Activated CD4-positive, alpha-beta T cell treated with anti-CD3 and anti-CD28 coated beads, Interleukin-2, amount 10 ng/mL, durations not matched to agents 24 days and 14 days (primary cell): ENCODE results near the gene USP46. TPM values are rescaled to one million over a fixed set of nuclear protein-coding genes. Genes with fewer than 3 reads are reported as not detected.

Experiments used
- DNase-seq: peaks from one replicate; pipeline ENCODE4 v3.0.0; 2022
- H3K27ac Mint-ChIP-seq: one replicate; pipeline ENCODE4 v1.8.0; 2022; ENCODE audit warnings: mild to moderate bottlenecking, mixed read lengths
- H3K27me3 Mint-ChIP-seq: one replicate; pipeline ENCODE4 v1.8.0; 2022; ENCODE audit warnings: mixed read lengths
- H3K36me3 Mint-ChIP-seq: one replicate; pipeline ENCODE4 v1.8.0; 2022; ENCODE audit warnings: low read depth, mild to moderate bottlenecking, mixed read lengths
- H3K4me1 Mint-ChIP-seq: one replicate; pipeline ENCODE4 v1.8.0; 2021; ENCODE audit warnings: mixed read lengths
- H3K4me3 Mint-ChIP-seq: one replicate; pipeline ENCODE4 v1.8.0; 2022; ENCODE audit warnings: mild to moderate bottlenecking, moderate library complexity, mixed read lengths
- H3K9me3 Mint-ChIP-seq: one replicate; pipeline ENCODE4 v1.8.0; 2021; ENCODE audit warnings: mixed read lengths
- intact Hi-C: fragments of 100-400 bp; cut with micrococcal nuclease; formaldehyde crosslinking; loops from one replicate; pipeline ENCODE4 v1.15.1; 2023
- total RNA-seq: library from RNA; stranded (reverse); gene quantifications from 2 replicates; pipeline ENCODE4 v1.2.3, GENCODE V29; 2022

The USP46 gene
- total RNA-seq, 1 donor from 2014 or later = 8.4 TPM

DNA sequence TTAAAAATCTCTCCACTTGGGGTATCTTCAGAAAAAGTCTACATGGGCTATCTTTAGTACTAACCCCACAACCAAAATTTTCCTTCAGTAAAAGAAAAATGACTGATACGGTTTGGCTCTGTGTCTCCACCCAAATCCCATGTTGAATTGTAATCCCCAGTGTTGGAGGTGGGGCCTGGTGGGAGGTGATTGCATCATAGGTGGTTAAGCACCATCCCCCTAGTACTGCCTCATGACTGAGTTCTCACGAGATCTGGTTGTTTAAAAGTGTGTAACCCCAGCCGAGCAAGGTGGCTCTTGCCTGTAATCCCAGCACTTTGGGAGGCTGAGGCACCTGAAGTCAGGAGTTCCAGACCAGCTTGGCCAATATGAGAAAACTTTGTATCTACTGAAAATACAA is 66.8 kb downstream of the USP46 start:
- Mint-ChIP-seq H3K36me3 (peaks cover 11% of the 10 kb centered on the region), H3K4me1 (peaks cover 18% of the 10 kb centered on the region), H3K27me3 (peaks cover 2% of the 10 kb centered on the region), H3K4me3 (no peak overlapping the region), H3K27ac (no peak overlapping the region), H3K9me3 (no peaks in the 10 kb centered on the region)
- intact Hi-C loops = no loop called here
- DNase-seq = no peak

GRCh38 chr4:52588771-52589591 is 70.1 kb downstream of the USP46 start:
- intact Hi-C loops = loop anchor here (5.0 kb wide), 1 partner anchor 68 kb away; the partner anchor contains the start of gene USP46
- Mint-ChIP-seq H3K4me1 (peaks cover 18% of the 10 kb centered on the region), H3K36me3 (peaks cover 4% of the 10 kb centered on the region), H3K27me3 (peaks cover 6% of the 10 kb centered on the region), H3K9me3 (no peaks in the 10 kb centered on the region), H3K27ac (peak overlapping the region; percentile 2), H3K4me3 (no peak overlapping the region)
- peak; percentile 66 for DNase-seq

DNA sequence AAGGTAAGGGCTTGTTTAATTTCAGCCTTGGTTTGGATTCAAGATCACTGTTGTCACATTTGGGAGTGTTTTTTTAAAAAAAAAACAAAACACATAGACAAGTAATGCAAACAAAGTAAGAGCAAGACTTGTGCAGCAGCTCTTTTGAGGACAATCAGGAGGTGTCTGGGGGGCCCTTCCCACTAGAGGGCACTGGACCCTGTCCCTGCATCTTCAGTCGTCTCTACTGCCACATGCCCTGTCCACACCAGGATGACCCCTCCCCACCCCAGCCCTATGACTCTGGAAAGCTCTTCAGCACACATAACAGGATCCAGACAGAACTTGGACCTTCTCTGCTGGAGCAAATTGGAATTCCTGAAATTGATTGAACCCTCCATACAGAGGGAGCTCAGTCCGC is 71.0 kb downstream of the USP46 start:
- peaks cover 18% of the 10 kb centered on the region for H3K4me1 Mint-ChIP-seq
- H3K9me3 Mint-ChIP-seq = no peaks in the 10 kb centered on the region
- peak; percentile 59 for DNase-seq
- peaks cover 6% of the 10 kb centered on the region for H3K27me3 Mint-ChIP-seq
- peaks cover 4% of the 10 kb centered on the region for H3K36me3 Mint-ChIP-seq
- intact Hi-C loops = loop anchor here (5.0 kb wide), 1 partner anchor 69 kb away; the partner anchor contains the start of gene USP46
- H3K4me3 Mint-ChIP-seq = no peak overlapping the region
- H3K27ac Mint-ChIP-seq = no peak overlapping the region

GRCh38 chr4:52586069-52586468 is 73.0 kb downstream of the USP46 start:
- intact Hi-C loops = loop anchor here (5.0 kb wide), 1 partner anchor 71 kb away; the partner anchor contains the start of gene USP46
- Mint-ChIP-seq H3K27me3 (peaks cover 6% of the 10 kb centered on the region), H3K4me3 (no peak overlapping the region), H3K36me3 (no peaks in the 10 kb centered on the region), H3K27ac (no peak overlapping the region), H3K4me1 (peaks cover 18% of the 10 kb centered on the region), H3K9me3 (no peaks in the 10 kb centered on the region)
- no peak for DNase-seq

GRCh38 chr4:52585379-52585778 is 73.7 kb downstream of the USP46 start:
- no peak for DNase-seq
- no peaks in the 10 kb centered on the region for H3K9me3 Mint-ChIP-seq
- peaks cover 6% of the 10 kb centered on the region for H3K27me3 Mint-ChIP-seq
- intact Hi-C loops = loop anchor here (5.0 kb wide), 1 partner anchor 72 kb away; the partner anchor contains the start of gene USP46
- no peaks in the 10 kb centered on the region for H3K36me3 Mint-ChIP-seq
- H3K4me1 Mint-ChIP-seq = peaks cover 18% of the 10 kb centered on the region
- no peak overlapping the region for H3K27ac Mint-ChIP-seq
- no peak overlapping the region for H3K4me3 Mint-ChIP-seq

- Mint-ChIP-seq H3K27me3 (peaks cover 2% of the 10 kb centered on the region), H3K4me1 (no peaks in the 10 kb centered on the region), H3K36me3 (no peaks in the 10 kb centered on the region), H3K27ac (no peak overlapping the region), H3K9me3 (no peaks in the 10 kb centered on the region), H3K4me3 (no peak overlapping the region)
- DNase-seq = no peak
- intact Hi-C loops = no loop called here
Observed at GRCh38 chr4:52579602-52580272, 79.4 kb downstream of the USP46 start.

- H3K4me3 Mint-ChIP-seq = no peak overlapping the region
- H3K4me1 Mint-ChIP-seq = no peaks in the 10 kb centered on the region
- H3K9me3 Mint-ChIP-seq = no peaks in the 10 kb centered on the region
- H3K27me3 Mint-ChIP-seq = peaks cover 2% of the 10 kb centered on the region
- DNase-seq = no peak
- H3K27ac Mint-ChIP-seq = no peak overlapping the region
- intact Hi-C loops = no loop called here
- H3K36me3 Mint-ChIP-seq = no peaks in the 10 kb centered on the region
Observed at GRCh38 chr4:52578951-52579350, 80.2 kb downstream of the USP46 start.

GRCh38 chr4:52577624-52577962 is 81.5 kb downstream of the USP46 start:
- Mint-ChIP-seq H3K9me3 (no peaks in the 10 kb centered on the region), H3K4me1 (no peaks in the 10 kb centered on the region), H3K4me3 (no peak overlapping the region), H3K27ac (no peak overlapping the region), H3K36me3 (no peaks in the 10 kb centered on the region), H3K27me3 (peaks cover 2% of the 10 kb centered on the region)
- no peak for DNase-seq
- intact Hi-C loops = no loop called here

GRCh38 chr4:52576961-52577623 is 82.0 kb downstream of the USP46 start:
- Mint-ChIP-seq H3K27ac (no peak overlapping the region), H3K4me1 (no peaks in the 10 kb centered on the region), H3K36me3 (no peaks in the 10 kb centered on the region), H3K4me3 (no peak overlapping the region), H3K27me3 (peaks cover 2% of the 10 kb centered on the region), H3K9me3 (no peaks in the 10 kb centered on the region)
- no peak for DNase-seq
- intact Hi-C loops = no loop called here

DNA sequence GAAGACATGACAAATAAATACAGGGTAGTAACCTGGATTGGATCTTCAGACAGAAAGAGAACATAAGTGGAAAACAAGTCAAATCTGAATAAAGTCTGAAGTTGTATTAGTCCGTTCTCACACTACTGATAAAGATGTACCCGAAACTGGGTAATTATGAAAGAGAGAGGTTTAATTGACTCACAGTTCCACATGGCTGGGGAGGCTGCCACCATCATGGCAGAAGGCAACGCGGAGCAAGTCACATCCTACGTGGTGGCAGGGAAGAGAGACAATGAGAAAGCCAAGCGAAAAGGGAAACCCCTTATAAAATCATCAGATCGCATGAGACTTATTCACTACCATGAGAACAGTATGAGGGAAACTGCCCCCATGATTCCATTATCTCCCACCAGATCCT is 82.8 kb downstream of the USP46 start:
- Mint-ChIP-seq H3K27me3 (peaks cover 2% of the 10 kb centered on the region), H3K4me3 (no peak overlapping the region), H3K4me1 (no peaks in the 10 kb centered on the region), H3K9me3 (no peaks in the 10 kb centered on the region), H3K36me3 (no peaks in the 10 kb centered on the region), H3K27ac (no peak overlapping the region)
- intact Hi-C loops = no loop called here
- DNase-seq = no peak

- Mint-ChIP-seq H3K4me1 (no peaks in the 10 kb centered on the region), H3K36me3 (no peaks in the 10 kb centered on the region), H3K4me3 (no peak overlapping the region), H3K27ac (no peak overlapping the region), H3K9me3 (no peaks in the 10 kb centered on the region), H3K27me3 (peaks cover 2% of the 10 kb centered on the region)
- intact Hi-C loops = no loop called here
- no peak for DNase-seq
Observed at GRCh38 chr4:52575406-52575805, 83.7 kb downstream of the USP46 start.

DNA sequence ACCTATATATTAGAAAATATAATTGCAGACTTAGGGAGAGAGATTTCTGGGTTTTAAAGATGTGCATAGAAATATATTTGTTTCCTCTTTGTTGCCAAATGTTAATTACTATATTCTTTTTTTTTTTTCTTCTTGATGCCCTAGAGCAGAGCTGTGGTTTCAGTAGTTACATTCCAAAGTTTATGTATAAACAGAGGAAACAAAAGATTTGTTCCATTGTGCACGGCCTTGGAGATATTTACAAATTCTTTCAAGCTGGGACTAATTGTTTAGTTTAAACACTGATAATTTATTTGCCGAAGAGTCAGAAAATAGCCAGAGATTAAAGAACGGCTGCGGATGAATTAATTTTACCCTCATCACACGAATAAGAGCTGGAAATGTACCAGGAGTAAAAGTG is 85.1 kb downstream of the USP46 start:
- intact Hi-C loops = no loop called here
- Mint-ChIP-seq H3K36me3 (no peaks in the 10 kb centered on the region), H3K27ac (no peak overlapping the region), H3K4me3 (no peak overlapping the region), H3K27me3 (peaks cover 2% of the 10 kb centered on the region), H3K9me3 (no peaks in the 10 kb centered on the region), H3K4me1 (no peaks in the 10 kb centered on the region)
- DNase-seq = no peak

DNA sequence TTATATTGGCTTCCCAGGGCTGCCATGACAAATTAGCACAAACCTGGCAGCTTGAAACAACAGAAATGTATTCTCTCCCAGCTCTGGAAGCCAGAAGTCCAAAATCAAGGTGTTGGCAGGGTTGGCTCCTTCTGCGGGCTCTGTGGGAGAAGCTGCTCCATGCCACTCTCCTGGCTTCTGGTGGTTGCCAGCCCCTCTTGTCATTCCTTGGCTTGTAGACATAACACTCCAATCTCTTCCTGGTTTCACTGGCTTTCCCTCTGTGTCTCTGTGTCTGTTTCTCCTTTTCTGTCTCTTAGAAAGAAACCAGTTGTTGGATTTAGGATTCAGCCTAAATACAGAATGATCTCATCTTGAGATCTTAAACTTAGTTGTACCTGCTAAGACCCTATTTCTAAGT is 85.5 kb downstream of the USP46 start:
- Mint-ChIP-seq H3K27ac (no peak overlapping the region), H3K4me1 (no peaks in the 10 kb centered on the region), H3K27me3 (peaks cover 2% of the 10 kb centered on the region), H3K9me3 (no peaks in the 10 kb centered on the region), H3K36me3 (no peaks in the 10 kb centered on the region), H3K4me3 (no peak overlapping the region)
- DNase-seq = no peak
- intact Hi-C loops = no loop called here

GRCh38 chr4:52572936-52573485 is 86.1 kb downstream of the USP46 start:
- Mint-ChIP-seq H3K36me3 (no peaks in the 10 kb centered on the region), H3K4me3 (no peak overlapping the region)

More at GRCh38 chr4:52572936-52573485, 86.1 kb downstream of the USP46 start:
- H3K9me3 Mint-ChIP-seq = no peaks in the 10 kb centered on the region
- no peaks in the 10 kb centered on the region for H3K4me1 Mint-ChIP-seq
- H3K27me3 Mint-ChIP-seq = peaks cover 2% of the 10 kb centered on the region
- DNase-seq = no peak
- H3K27ac Mint-ChIP-seq = no peak overlapping the region
- intact Hi-C loops = no loop called here
